ENCODE data around the gene HMGXB3.

HMGXB3 gene, protein sequence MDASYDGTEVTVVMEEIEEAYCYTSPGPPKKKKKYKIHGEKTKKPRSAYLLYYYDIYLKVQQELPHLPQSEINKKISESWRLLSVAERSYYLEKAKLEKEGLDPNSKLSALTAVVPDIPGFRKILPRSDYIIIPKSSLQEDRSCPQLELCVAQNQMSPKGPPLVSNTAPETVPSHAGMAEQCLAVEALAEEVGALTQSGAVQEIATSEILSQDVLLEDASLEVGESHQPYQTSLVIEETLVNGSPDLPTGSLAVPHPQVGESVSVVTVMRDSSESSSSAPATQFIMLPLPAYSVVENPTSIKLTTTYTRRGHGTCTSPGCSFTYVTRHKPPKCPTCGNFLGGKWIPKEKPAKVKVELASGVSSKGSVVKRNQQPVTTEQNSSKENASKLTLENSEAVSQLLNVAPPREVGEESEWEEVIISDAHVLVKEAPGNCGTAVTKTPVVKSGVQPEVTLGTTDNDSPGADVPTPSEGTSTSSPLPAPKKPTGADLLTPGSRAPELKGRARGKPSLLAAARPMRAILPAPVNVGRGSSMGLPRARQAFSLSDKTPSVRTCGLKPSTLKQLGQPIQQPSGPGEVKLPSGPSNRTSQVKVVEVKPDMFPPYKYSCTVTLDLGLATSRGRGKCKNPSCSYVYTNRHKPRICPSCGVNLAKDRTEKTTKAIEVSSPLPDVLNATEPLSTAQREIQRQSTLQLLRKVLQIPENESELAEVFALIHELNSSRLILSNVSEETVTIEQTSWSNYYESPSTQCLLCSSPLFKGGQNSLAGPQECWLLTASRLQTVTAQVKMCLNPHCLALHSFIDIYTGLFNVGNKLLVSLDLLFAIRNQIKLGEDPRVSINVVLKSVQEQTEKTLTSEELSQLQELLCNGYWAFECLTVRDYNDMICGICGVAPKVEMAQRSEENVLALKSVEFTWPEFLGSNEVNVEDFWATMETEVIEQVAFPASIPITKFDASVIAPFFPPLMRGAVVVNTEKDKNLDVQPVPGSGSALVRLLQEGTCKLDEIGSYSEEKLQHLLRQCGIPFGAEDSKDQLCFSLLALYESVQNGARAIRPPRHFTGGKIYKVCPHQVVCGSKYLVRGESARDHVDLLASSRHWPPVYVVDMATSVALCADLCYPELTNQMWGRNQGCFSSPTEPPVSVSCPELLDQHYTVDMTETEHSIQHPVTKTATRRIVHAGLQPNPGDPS (N-terminal part only)

DNA sequence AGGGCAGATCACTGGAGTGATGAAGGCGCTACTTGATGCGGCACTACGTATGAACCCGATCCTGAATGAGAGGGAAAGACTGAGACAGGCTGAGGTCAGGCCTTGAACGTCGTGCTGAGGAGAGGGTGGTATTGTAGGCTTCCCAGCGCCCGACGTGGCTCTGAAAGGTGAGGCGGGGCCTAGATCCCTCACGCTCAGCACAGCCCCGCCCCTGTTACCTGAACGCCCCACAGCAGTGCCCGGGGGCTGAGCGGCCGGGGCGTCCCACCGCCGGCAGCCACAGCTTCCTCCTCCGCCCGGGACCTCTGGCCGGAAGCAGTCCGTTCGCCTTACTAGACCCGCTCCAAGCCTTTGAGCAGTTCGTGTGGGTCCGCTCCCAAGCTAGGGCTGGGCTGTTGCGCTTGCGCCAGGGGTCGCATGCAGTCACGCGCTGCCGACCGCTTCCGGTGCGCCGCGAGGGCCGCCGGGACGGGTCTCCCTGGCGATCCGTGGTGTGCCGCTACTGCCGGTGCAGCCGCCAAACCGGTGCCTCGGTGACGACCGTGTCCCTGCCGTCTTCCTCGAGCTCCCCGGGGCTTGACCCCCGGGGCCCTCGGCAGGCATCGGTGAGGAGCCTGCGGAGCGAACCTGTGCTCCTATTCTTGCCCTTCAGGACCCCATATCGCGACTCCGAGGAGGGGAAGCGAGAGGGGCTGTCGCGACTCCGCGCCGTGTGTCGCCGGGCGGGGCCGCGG lies at the start of gene HMGXB3, which contains the start of gene TIGD6:
TSS of gene HMGXB3 (plus strand) at position 484 of the 734 bp plus-strand sequence. CDS start 4,114 bp downstream, outside the sequence.
TSS of gene TIGD6 (minus strand) at position 399 of the 734 bp plus-strand sequence. CDS start 4,306 bp downstream, outside the sequence.
- peak; percentile 82 for DNase-seq

DNA sequence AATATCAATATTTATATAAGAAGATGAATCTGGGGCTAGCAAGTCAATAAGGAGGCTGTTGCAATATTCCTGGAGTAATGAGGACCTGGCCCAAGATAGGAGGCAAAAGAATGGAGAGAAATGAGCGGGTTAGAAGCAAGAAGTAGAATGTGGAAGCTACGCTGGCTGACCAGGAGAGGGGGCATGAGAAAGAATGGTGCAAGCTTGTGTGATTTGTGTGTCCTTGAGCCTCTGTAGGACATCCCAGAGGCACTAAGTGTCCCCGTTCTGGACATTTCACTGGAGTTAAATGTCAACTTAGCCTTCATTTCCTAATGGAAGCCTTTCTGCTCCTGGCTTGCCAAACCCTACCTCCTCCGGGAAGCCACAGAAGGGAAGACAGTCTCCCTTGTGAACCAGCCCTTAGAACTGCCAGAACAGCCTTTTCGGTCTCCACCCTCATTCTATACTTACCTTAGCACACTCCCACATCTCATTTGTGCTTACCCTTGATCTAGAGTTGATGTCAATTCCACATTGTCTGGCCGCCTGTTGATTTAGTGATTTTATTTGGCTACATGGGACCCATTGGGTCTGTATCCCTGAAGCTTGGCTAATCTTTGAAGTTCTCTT lies 49.3 kb upstream of the HMGXB3 start:
- no peak for DNase-seq

DNA sequence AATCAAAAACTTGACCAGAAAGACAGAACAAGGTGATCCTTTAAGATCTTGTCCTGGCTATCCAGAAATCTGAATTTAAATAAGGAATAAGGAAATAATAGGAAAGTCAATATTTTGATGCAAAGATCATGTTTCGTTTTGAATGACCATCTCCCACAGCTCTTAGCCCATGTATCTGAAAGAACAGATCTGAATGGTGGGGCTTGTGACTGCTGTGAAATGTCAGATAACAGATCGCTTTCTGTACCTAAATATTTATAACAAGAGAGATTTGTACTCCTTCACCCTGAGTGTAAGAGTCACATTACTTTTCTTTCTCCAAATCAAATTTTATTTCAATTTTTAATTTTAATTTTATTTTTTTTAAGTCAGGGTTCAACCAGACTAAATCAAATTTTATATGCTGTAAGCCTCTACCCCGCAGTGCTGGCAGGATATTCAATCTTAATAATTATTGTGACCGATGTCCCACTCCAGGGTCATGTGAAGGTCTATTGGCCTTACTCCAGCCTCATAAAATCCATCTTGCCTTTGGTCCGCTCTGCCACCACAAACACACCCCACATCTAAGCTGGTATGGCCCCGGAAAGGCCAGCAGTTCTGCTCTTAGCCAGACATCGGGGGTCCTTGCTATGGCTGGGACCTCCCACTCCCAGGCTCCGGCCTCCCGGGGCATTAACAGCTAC lies 47.0 kb upstream of the HMGXB3 start:
- DNase-seq: no peak

DNA sequence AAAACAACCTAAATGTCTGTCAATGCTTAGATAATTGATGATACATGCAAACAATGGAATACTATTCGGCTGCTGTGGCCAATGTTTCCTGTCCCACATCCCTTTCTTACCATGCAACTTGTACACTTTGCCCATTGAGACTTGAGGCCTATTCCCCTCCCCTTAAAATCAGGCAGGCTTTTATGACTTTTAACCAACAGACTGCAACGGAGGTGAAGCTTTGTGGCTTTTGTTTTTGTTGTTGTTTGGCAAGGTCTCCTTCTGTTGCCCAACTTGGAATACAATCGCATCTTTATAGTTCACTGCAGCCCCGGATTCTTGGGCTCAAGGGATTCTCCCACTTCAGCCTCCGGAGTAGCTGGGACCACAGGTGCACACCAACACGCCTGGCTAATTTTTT lies 45.7 kb upstream of the HMGXB3 start:
- DNase-seq: no peak

DNA sequence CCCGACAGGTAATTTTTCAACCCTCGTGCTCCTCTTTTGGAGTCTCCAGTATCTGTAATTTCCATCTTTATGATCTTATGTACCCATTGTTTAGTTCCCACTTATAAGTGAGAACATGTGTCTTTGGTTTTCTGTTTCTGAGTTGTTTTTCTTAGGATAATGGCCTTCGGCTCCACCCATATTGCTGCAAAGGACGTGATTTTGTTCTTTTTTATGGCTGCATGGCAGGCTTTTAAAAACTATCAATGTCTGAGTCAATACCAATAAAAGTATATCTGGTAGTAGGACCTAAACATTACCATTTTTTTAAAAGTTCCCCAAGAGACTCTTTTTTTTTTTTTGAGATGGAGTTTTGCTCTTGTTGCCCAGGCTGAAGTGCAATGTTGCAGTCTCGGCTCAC lies 43.9 kb upstream of the HMGXB3 start:
- no peak for DNase-seq

DNA sequence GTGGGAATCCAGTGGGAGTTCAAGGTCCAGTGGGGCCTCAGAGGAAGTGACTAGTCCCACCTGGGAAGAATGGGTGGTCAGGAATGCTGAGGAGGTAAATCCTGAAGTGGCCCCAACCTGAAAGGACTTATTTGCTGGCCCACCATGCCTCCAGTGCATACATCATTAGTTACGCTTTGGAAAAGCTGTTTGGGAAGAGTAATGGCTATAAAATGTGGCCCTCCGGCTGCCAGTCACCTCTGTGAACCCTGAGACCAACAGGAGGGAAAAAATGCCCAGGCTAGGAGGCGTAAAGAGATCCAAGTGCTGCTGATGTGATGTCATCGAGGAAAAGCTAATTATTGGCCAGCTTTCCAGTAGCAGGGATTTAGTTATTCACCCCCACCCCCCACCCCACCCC lies 42.7 kb upstream of the HMGXB3 start:
- no peak for DNase-seq

DNA sequence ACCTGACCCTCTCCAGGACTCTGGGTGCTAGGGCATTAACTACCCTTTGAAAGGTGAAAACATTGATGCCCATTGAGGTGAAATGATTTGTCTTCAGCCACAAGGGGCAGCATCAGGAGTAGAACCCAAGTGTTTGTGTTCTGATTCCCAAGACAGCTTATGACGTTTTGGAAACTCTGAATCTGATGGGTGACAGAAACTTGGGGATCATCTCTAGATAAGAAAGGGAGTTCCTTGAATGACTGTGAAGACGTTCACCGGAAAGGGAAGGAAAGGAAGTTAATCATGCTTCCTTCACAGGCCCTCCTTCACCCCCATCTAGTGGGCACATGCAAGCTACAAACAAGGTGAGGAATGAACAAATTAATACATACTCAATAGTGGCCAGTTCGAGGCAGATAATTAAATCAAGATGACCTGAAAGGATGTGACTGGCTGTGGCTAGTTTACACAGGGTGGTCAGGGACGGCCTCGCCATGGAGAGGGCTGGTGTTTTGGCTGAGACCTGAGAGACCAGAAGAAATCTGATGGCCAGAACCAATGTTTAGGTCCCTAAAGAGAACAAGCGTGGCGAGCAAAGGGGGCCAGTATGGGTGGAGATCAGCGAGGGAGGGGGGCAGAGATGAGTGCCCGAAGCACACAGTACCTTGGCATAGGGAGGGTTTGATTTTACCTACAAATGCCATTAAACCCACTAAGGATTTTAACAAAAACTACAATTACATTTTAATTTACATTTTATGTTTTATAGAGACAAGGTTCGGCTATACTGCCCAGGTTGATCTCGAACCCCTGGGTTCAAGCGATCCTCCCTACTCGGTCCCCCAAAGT lies 40.9 kb upstream of the HMGXB3 start:
- DNase-seq: peak; percentile 23

DNA sequence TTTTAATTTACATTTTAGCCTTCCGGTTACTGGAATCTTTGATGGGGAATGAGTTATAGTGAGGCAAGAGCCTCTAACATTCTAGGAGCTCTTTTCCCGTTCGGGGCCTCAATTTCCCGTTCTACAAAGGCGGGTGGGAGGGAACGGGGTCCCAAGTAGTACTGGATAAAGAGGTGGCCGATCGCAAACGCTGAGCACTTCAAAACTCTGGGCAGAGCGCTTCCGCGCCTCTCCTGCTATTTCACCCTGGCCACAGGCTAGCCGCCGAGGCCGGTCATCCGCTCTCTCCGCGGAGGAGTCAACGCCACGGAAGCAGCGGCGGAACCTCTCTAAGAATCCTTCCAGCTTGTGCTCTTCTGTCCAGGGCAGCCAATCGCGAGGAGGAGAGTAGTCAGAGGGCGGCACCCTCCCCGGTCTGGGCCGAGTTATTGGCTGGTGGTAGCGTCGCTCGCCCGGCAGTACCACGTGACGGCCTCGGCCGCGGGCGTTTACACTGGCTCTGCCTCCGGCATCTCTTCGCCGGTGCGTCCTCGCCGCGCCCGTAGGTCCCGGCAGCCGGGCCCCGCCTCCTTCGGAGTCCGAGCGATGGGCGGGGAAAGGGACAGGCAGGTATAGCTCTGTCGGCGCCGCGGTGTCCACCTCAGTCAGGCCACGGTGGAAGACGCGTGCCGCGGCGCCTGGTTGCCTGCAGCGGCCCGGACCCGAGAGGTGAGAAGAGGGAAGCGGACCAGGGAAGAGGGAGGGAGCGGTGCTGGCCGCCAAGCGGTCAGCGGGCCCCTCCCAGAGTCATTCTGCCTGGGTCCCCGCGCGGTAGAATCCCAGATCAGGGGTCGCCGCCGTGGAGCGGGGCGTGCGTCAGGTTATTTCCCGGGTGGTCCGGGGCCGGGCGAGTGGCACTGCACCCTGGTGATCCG lies 40.0 kb upstream of the HMGXB3 start, which contains the start of gene SLC26A2:
TSS of gene SLC26A2 (plus strand) at position 487 of the 914 bp plus-strand sequence. CDS start 16,895 bp downstream, outside the sequence.
- DNase-seq: peak; percentile 94

DNA sequence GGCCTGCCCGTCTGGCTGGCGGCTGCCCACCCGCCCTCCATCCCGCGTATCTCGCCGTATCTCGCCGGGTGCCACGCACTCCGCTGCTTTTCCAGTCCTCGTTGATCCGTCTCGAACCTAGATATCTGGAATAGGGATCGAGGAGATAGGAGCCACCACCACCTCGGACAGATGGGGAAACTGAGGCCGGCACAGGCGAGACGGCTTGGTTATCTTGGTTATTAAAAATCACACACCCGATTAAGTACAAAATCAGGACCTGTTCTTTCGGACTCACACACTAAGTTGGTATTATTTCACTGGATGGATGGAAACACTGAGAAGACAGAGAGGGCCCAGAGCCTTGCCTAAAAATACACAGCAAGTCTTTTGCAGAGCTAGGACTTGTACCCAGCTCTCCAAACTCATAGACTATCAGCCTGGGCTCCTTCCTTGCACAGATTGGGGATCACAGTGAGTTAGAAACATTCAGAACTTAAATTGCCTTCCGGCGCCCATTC lies 39.3 kb upstream of the HMGXB3 start:
- DNase-seq: no peak

DNA sequence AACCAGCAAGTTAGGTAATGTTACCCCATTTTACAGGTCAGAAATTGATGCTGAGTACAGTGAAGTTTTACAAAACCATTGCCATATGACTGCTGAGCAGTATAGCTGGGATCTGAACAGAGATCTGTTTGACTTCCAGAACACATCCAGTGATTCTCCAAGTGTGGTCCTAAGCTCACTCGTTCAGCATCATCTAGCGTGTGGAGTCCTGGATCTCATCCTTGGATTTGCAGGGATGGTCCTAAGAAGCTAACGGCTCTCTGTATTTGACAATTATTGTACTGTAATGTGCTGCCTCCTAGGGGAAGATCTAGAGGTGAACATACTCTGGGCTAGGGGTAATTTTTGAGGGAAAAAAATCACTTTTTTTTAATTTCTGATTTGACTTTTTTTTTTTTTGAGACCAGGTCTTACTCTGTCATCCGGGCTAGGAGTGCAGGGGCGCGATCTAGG lies 38.6 kb upstream of the HMGXB3 start:
- DNase-seq: peak; percentile 24

DNA sequence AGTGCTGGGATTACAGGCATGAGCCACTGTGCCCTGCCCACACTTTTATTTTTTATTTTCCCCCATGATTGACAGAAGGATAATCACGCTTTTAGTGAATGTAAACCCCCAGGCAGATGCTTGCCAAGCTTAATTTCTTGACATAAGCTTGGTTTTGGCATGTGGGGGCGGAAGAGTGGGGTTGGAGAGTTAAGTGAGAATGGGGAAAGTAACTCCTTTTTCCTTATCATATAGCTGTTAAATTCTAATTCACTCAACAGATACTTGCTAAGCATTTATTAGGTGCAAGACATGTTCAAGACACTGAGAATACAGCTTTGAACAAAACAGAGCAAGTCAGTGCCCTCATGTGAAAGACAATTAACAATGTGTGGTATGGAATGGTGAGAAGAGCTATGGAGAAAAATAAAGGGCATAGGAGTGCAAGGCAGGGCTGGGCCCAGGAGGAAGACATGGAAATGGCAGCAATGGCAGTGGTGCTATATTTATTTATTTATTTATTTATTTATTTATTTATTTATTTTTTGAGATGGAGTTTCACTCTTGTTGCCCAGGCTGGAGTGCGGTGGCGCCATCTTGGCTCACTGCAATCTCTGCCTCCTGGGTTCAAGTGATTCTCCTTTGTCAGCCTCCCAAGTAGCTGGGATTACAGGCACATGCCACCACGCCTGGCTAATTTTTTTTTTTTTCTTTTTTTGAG lies 37.8 kb upstream of the HMGXB3 start:
- DNase-seq: no peak

DNA sequence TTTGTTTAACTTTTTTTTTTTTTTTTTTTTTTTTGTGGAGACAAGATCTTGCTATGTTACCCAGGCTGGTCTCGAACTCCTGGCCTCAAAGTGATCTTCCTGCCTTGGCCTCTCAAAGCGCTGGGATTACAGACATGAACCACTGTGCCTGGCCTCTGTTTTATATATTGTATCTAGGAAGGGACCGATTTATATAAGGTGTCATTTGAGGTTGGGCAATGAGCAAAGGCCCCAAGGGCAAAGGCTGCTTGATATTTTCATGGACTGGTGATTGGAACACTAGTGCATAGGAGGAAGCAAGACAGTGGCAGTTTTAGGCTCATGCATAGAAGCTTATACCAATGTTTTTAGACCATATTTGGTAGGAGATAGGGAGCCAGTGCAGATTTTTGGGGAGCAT lies 36.8 kb upstream of the HMGXB3 start:
- no peak for DNase-seq

DNA sequence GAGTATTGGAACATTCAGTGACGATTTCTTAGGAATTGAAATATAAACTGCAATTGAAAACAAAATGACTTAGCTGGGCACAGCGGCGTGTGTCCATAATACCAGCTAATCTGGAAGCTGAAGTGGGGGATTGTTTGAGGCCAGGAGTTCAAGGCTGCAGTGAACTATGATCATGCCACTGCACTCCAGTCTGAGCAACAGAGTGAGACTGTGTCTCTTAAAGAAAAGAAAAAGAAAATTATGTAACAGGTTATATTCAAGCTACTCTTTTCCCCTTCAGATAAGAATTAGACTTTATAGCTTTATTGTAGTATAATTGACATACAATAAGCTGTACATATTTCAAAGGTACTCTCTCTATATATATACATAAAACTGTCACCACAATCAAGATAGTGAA lies 33.6 kb upstream of the HMGXB3 start:
- DNase-seq: no peak

DNA sequence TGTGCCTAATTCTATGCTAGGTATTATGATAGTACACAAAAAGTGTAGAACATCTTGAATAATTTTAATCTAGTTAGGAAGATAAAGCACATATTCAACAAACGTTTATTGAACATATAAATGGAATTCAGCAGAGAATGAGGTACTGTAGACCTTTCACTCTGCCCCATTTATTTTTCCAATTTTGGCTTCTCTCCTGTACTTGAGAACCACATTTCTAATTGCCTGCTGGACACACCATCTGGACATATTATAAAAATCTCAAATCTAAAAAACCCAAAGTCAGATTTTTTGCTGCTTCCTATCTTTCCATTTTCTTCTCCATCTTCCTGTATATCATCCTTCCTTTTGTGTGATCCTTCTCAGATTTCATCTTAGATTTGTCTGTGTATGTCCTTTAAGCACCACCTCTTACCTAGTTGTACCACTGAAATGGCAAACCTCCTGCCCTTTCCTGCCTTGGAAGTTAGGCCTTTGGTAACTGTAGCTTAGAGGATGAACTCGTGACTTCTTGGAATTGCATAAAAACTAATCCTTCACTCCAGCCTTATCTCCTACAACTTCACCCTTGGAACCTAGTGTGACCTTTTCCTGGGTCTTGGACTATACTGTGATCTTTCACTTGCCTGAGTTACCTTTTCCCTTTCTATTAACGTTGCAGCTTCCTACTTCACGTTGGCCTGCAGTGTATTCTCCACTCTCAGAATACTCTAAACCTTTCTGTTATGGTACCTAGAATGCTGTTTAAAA lies 31.2 kb upstream of the HMGXB3 start:
- DNase-seq: no peak

DNA sequence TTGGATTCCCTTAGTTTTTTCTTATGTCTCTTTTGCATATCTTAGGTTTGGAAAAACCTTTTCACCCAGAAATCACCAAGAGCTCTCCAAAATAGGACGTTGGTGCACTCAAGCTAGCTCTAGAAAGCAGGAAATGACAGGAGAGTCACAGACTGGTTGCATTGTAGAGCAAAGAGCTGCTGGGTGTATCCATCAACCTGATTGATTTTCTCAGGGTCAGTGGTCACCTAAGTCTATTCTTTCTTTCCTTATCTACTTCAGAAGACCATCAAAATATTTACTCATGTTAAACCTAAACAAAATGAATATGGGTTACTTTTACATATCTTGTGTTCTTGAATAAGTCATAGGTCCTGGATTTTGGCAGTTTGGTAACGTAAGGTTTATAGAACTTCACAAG lies 25.1 kb upstream of the HMGXB3 start:
- no peak for DNase-seq

DNA sequence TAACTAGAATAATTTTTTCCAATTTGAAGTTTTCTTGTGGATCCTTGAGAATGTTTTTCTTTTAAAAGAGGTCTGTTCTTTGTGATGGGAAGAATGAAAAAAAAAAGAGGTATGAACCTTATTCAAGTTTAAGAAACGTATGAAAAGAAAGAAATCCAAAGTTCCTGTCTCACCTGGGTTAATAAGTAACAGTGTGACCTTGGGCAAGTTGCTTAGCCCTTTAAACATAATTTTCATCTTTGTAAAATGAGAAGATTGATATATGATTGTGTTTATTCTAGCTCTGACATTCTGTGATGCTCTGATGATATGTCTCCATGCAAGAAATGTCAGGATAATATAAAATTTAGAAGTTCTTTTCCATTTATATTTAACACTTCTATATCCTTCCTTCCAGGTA lies 20.6 kb upstream of the HMGXB3 start:
- no peak for DNase-seq

DNA sequence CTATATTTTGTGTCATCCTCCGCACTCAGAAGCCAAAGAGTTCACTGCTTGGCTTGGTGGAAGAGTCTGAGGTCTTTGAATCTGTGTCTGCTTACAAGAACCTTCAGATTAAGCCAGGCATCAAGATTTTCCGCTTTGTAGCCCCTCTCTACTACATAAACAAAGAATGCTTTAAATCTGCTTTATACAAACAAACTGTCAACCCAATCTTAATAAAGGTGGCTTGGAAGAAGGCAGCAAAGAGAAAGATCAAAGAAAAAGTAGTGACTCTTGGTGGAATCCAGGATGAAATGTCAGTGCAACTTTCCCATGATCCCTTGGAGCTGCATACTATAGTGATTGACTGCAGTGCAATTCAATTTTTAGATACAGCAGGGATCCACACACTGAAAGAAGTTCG lies 19.3 kb upstream of the HMGXB3 start:
- DNase-seq: no peak

Data from NCI-H2227 treated with DMSO at 0.1 percent for 48 hours (cell line).